Activated naive CD8-positive, alpha-beta T cell (primary cell): ENCODE measurements around the gene CCR9.

ENCODE experiments used
- H3K27ac Mint-ChIP-seq: one replicate; pipeline ENCODE4 v1.8.0; 2021; ENCODE audit warnings: mixed read lengths
- H3K27me3 Mint-ChIP-seq: one replicate; pipeline ENCODE4 v1.8.0; 2021; ENCODE audit warnings: mixed read lengths
- H3K36me3 Mint-ChIP-seq: one replicate; pipeline ENCODE4 v1.8.0; 2021; ENCODE audit warnings: mixed read lengths
- H3K4me1 Mint-ChIP-seq: one replicate; pipeline ENCODE4 v1.8.0; 2021; ENCODE audit warnings: low read depth, mixed read lengths
- H3K4me3 Mint-ChIP-seq: one replicate; pipeline ENCODE4 v1.8.0; 2021; ENCODE audit warnings: mild to moderate bottlenecking, mixed read lengths
- H3K9me3 Mint-ChIP-seq: one replicate; pipeline ENCODE4 v1.8.0; 2021; ENCODE audit warnings: low read depth, mixed read lengths

CCR9 gene

GRCh38 chr3:45929042-45929679 is 42.8 kb downstream of the CCR9 start:
- Mint-ChIP-seq H3K27ac (no peak overlapping the region), H3K9me3 (no peaks in the 10 kb centered on the region), H3K4me3 (no peak overlapping the region), H3K4me1 (no peaks in the 10 kb centered on the region), H3K27me3 (no peaks in the 10 kb centered on the region), H3K36me3 (peaks cover 10% of the 10 kb centered on the region)

GRCh38 chr3:45931496-45931895 is 45.2 kb downstream of the CCR9 start:
- Mint-ChIP-seq H3K36me3 (peaks cover 19% of the 10 kb centered on the region), H3K27me3 (no peaks in the 10 kb centered on the region), H3K4me3 (no peak overlapping the region), H3K9me3 (no peaks in the 10 kb centered on the region), H3K27ac (peak overlapping the region; percentile 11), H3K4me1 (no peaks in the 10 kb centered on the region)

GRCh38 chr3:45932112-45932511 is 45.8 kb downstream of the CCR9 start:
- H3K27ac Mint-ChIP-seq: no peak overlapping the region
- peaks cover 19% of the 10 kb centered on the region for H3K36me3 Mint-ChIP-seq
- no peaks in the 10 kb centered on the region for H3K9me3 Mint-ChIP-seq
- H3K4me3 Mint-ChIP-seq: no peak overlapping the region
- H3K27me3 Mint-ChIP-seq: no peaks in the 10 kb centered on the region
- no peaks in the 10 kb centered on the region for H3K4me1 Mint-ChIP-seq

- no peak overlapping the region for H3K4me3 Mint-ChIP-seq
- no peaks in the 10 kb centered on the region for H3K4me1 Mint-ChIP-seq
- H3K9me3 Mint-ChIP-seq: no peaks in the 10 kb centered on the region
- H3K36me3 Mint-ChIP-seq: peaks cover 20% of the 10 kb centered on the region
- no peak overlapping the region for H3K27ac Mint-ChIP-seq
- no peaks in the 10 kb centered on the region for H3K27me3 Mint-ChIP-seq
Observed at GRCh38 chr3:45933591-45933990, 47.2 kb downstream of the CCR9 start.

GRCh38 chr3:45936261-45936660 is 49.9 kb downstream of the CCR9 start:
- Mint-ChIP-seq H3K4me1 (peaks cover 11% of the 10 kb centered on the region), H3K27ac (no peak overlapping the region), H3K36me3 (peaks cover 22% of the 10 kb centered on the region), H3K27me3 (no peaks in the 10 kb centered on the region), H3K4me3 (no peak overlapping the region), H3K9me3 (no peaks in the 10 kb centered on the region)

GRCh38 chr3:45937206-45938042 is 51.1 kb downstream of the CCR9 start:
- H3K27ac Mint-ChIP-seq: no peak overlapping the region
- H3K4me1 Mint-ChIP-seq: peaks cover 18% of the 10 kb centered on the region
- H3K27me3 Mint-ChIP-seq: no peaks in the 10 kb centered on the region
- no peaks in the 10 kb centered on the region for H3K9me3 Mint-ChIP-seq
- H3K36me3 Mint-ChIP-seq: peaks cover 22% of the 10 kb centered on the region
- no peak overlapping the region for H3K4me3 Mint-ChIP-seq

GRCh38 chr3:45938043-45938435 is 51.7 kb downstream of the CCR9 start:
- Mint-ChIP-seq H3K27me3 (no peaks in the 10 kb centered on the region), H3K36me3 (peaks cover 22% of the 10 kb centered on the region), H3K4me3 (no peak overlapping the region), H3K9me3 (no peaks in the 10 kb centered on the region), H3K27ac (no peak overlapping the region), H3K4me1 (peaks cover 24% of the 10 kb centered on the region)

- Mint-ChIP-seq H3K9me3 (no peaks in the 10 kb centered on the region), H3K4me1 (peaks cover 33% of the 10 kb centered on the region), H3K4me3 (no peak overlapping the region), H3K27ac (peak overlapping the region; percentile 16), H3K36me3 (peaks cover 21% of the 10 kb centered on the region), H3K27me3 (no peaks in the 10 kb centered on the region)
Observed at GRCh38 chr3:45938864-45939263, 52.5 kb downstream of the CCR9 start.

- no peak overlapping the region for H3K27ac Mint-ChIP-seq
- H3K27me3 Mint-ChIP-seq: no peaks in the 10 kb centered on the region
- no peaks in the 10 kb centered on the region for H3K9me3 Mint-ChIP-seq
- H3K4me1 Mint-ChIP-seq: peaks cover 34% of the 10 kb centered on the region
- H3K4me3 Mint-ChIP-seq: no peak overlapping the region
- peaks cover 18% of the 10 kb centered on the region for H3K36me3 Mint-ChIP-seq
Observed at GRCh38 chr3:45939341-45939771, 53.0 kb downstream of the CCR9 start.

- peaks cover 19% of the 10 kb centered on the region for H3K36me3 Mint-ChIP-seq
- H3K9me3 Mint-ChIP-seq: no peaks in the 10 kb centered on the region
- no peaks in the 10 kb centered on the region for H3K27me3 Mint-ChIP-seq
- no peak overlapping the region for H3K4me3 Mint-ChIP-seq
- H3K4me1 Mint-ChIP-seq: peaks cover 39% of the 10 kb centered on the region
- H3K27ac Mint-ChIP-seq: peak overlapping the region; percentile 30
Observed at GRCh38 chr3:45940004-45940780, 53.8 kb downstream of the CCR9 start.

- peaks cover 15% of the 10 kb centered on the region for H3K36me3 Mint-ChIP-seq
- H3K27ac Mint-ChIP-seq: peak overlapping the region; percentile 30
- no peak overlapping the region for H3K4me3 Mint-ChIP-seq
- H3K9me3 Mint-ChIP-seq: no peaks in the 10 kb centered on the region
- no peaks in the 10 kb centered on the region for H3K27me3 Mint-ChIP-seq
- peaks cover 40% of the 10 kb centered on the region for H3K4me1 Mint-ChIP-seq
Observed at GRCh38 chr3:45940781-45941365, 54.5 kb downstream of the CCR9 start.

- Mint-ChIP-seq H3K4me3 (no peak overlapping the region), H3K4me1 (peaks cover 47% of the 10 kb centered on the region), H3K36me3 (peaks cover 26% of the 10 kb centered on the region), H3K9me3 (no peaks in the 10 kb centered on the region), H3K27ac (no peak overlapping the region), H3K27me3 (no peaks in the 10 kb centered on the region)
Observed at GRCh38 chr3:45942051-45942825, 55.9 kb downstream of the CCR9 start.

GRCh38 chr3:45943207-45943846 is 57.0 kb downstream of the CCR9 start, which contains the start of gene CXCR6:
CXCR6 (plus strand) TSS chr3:45943464; CDS start chr3:45946482, 3,018 bp downstream.
- peak within 1 kb of the TSS; percentile 83 for H3K27ac Mint-ChIP-seq
- no peaks in the 10 kb centered on the region for H3K9me3 Mint-ChIP-seq
- peaks cover 28% of the 10 kb centered on the region for H3K36me3 Mint-ChIP-seq
- peak within 1 kb of the TSS; percentile 63 for H3K4me3 Mint-ChIP-seq
- peaks cover 47% of the 10 kb centered on the region for H3K4me1 Mint-ChIP-seq
- H3K27me3 Mint-ChIP-seq: no peaks in the 10 kb centered on the region
